Neural cell (in vitro differentiated cells): ENCODE results near the gene SLC9A5. TPM values are rescaled to one million over a fixed set of nuclear protein-coding genes. Genes with fewer than 3 reads are reported as not detected.
A peak's percentile ranks its signal among the peaks of the same experiment; 100 is the strongest.

Source experiments
- H2AFZ ChIP-seq: fragments of 200-600, 300-800 bp; sonication (generic), shearing (Covaris generic); 2 replicates; pipeline ENCODE4 v1.6.0; 2014; ENCODE audit warnings: low read depth, mild to moderate bottlenecking, antibody characterized with exemption, low read length, moderate library complexity
- H3F3A ChIP-seq: fragments of 200-600 bp; shearing (Covaris generic); 2 replicates; pipeline ENCODE4 v1.6.1; 2016; ENCODE audit warnings: mild to moderate bottlenecking, moderate library complexity, mixed read lengths, antibody characterized with exemption, low read length; ENCODE audit not compliant: insufficient read depth, poor library complexity, severe bottlenecking
- H3K27ac ChIP-seq: fragments of 200-600, 300-800 bp; sonication (generic), shearing (Covaris generic); 2 replicates; pipeline ENCODE4 v1.5.1; 2014; ENCODE audit warnings: mild to moderate bottlenecking, low read length, moderate library complexity
- H3K27me3 ChIP-seq: fragments of 300-800, 200-600 bp; sonication (generic), shearing (Covaris generic); 2 replicates; pipeline ENCODE4 v1.6.0; 2014; ENCODE audit warnings: mild to moderate bottlenecking, low read depth, low read length, moderate library complexity; ENCODE audit not compliant: insufficient read depth
- H3K36me3 ChIP-seq: fragments of 300-800, 200-600 bp; sonication (generic), shearing (Covaris generic); 2 replicates; pipeline ENCODE4 v1.5.1; 2014; ENCODE audit warnings: mild to moderate bottlenecking, antibody characterized with exemption, low read length, moderate library complexity; ENCODE audit not compliant: insufficient read depth
- H3K4me2 ChIP-seq: fragments of 300-800, 200-600 bp; sonication (generic), shearing (Covaris generic); 2 replicates; pipeline ENCODE4 v1.6.0; 2014; ENCODE audit warnings: mild to moderate bottlenecking, low read length
- H3K4me3 ChIP-seq: fragments of 300-800, 200-600 bp; sonication (generic), shearing (Covaris generic); 2 replicates; pipeline ENCODE4 v1.5.1; 2014; ENCODE audit warnings: mild to moderate bottlenecking, low read length, moderate library complexity
- H3K79me2 ChIP-seq: fragments of 200-600 bp; shearing (Covaris generic); replicated peaks from 2 replicates; pipeline ENCODE4 v1.6.0; 2014; ENCODE audit warnings: mild to moderate bottlenecking, low read length, moderate library complexity; ENCODE audit not compliant: insufficient read depth
- H3K9ac ChIP-seq: fragments of 300-800, 200-600 bp; sonication (generic), shearing (Covaris generic); 2 replicates; pipeline ENCODE4 v1.6.1; 2016; ENCODE audit warnings: mild to moderate bottlenecking, low read length, mixed read lengths
- H3K9me2 ChIP-seq: fragments of 200-600 bp; shearing (Covaris generic); 2 replicates; pipeline ENCODE4 v1.6.1; 2016; ENCODE audit warnings: mild to moderate bottlenecking, low read length, mixed read lengths; ENCODE audit not compliant: insufficient read depth
- H3K9me3 ChIP-seq: fragments of 200-600, 300-800 bp; sonication (generic), shearing (Covaris generic); 2 replicates; pipeline ENCODE4 v1.6.1; 2016; ENCODE audit warnings: mild to moderate bottlenecking, mixed run types, low read length, moderate library complexity, mixed read lengths
- H4K20me1 ChIP-seq: fragments of 200-600 bp; shearing (Covaris generic); 2 replicates; pipeline ENCODE4 v1.6.1; 2016; ENCODE audit warnings: mild to moderate bottlenecking, mixed run types; ENCODE audit not compliant: insufficient read depth
- EP300 ChIP-seq: fragments of 450-650 bp; conservative IDR thresholded peaks from 2 replicates; pipeline ENCODE4 v1.6.1; 2014; ENCODE audit warnings: antibody characterized with exemption, mild to moderate bottlenecking, moderate library complexity; ENCODE audit not compliant: poor library complexity, severe bottlenecking
- EZH2 ChIP-seq: fragments of 200-600, 300-800 bp; shearing (Covaris generic), sonication (generic); IDR thresholded peaks from 2 replicates; pipeline ENCODE4 v1.6.1; 2014; ENCODE audit warnings: antibody characterized with exemption, low read length, borderline replicate concordance, mild to moderate bottlenecking; ENCODE audit not compliant: insufficient read depth, poor library complexity, severe bottlenecking
- MXI1 ChIP-seq: fragments of 450-650 bp; conservative IDR thresholded peaks from 2 replicates; pipeline ENCODE4 v1.6.1; 2014; ENCODE audit warnings: antibody characterized with exemption, mild to moderate bottlenecking; ENCODE audit not compliant: poor library complexity, severe bottlenecking
- POLR2AphosphoS5 ChIP-seq: IDR thresholded peaks from 2 replicates; pipeline ENCODE4 v1.6.1; 2012
- RAD21 ChIP-seq: fragments of 450-650 bp; conservative IDR thresholded peaks from 2 replicates; pipeline ENCODE4 v1.6.1; 2014; ENCODE audit warnings: antibody characterized with exemption, mild to moderate bottlenecking, moderate library complexity
- REST ChIP-seq: IDR thresholded peaks from 2 replicates; pipeline ENCODE4 v1.6.1; 2012; ENCODE audit warnings: borderline replicate concordance
- SMC3 ChIP-seq: fragments of 450-650 bp; conservative IDR thresholded peaks from 2 replicates; pipeline ENCODE4 v1.6.1; 2014; ENCODE audit warnings: antibody characterized with exemption, mild to moderate bottlenecking, moderate library complexity; ENCODE audit not compliant: poor library complexity
- TAF1 ChIP-seq: IDR thresholded peaks from 2 replicates; pipeline ENCODE4 v1.6.1; 2012; ENCODE audit warnings: low read depth
- polyA minus RNA-seq: library from RNA; depleted of rRNA, polyadenylated mRNA; stranded (reverse); fragments of >200 nt; gene quantifications from 2 replicates; pipeline ENCODE4 v1.2.3, GENCODE V29; 2014
- polyA plus RNA-seq: library from polyadenylated mRNA; depleted of rRNA; stranded (reverse); fragments of >200 nt; gene quantifications from 2 replicates; pipeline ENCODE4 v1.2.3, GENCODE V29; 2014
- TF ChIP-seq, protein P1 (sequence below): fragments of 450-650 bp; IDR thresholded peaks from 2 replicates; pipeline ENCODE4 v1.5.1; 2014; ENCODE audit warnings: antibody characterized with exemption, mild to moderate bottlenecking, moderate library complexity; ENCODE audit not compliant: poor library complexity, severe bottlenecking

Gene SLC9A5, protein sequence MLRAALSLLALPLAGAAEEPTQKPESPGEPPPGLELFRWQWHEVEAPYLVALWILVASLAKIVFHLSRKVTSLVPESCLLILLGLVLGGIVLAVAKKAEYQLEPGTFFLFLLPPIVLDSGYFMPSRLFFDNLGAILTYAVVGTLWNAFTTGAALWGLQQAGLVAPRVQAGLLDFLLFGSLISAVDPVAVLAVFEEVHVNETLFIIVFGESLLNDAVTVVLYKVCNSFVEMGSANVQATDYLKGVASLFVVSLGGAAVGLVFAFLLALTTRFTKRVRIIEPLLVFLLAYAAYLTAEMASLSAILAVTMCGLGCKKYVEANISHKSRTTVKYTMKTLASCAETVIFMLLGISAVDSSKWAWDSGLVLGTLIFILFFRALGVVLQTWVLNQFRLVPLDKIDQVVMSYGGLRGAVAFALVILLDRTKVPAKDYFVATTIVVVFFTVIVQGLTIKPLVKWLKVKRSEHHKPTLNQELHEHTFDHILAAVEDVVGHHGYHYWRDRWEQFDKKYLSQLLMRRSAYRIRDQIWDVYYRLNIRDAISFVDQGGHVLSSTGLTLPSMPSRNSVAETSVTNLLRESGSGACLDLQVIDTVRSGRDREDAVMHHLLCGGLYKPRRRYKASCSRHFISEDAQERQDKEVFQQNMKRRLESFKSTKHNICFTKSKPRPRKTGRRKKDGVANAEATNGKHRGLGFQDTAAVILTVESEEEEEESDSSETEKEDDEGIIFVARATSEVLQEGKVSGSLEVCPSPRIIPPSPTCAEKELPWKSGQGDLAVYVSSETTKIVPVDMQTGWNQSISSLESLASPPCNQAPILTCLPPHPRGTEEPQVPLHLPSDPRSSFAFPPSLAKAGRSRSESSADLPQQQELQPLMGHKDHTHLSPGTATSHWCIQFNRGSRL
- polyA plus RNA-seq: 1.6 and 1.8 TPM in 2 replicates
- polyA minus RNA-seq: 0.73 and 0.93 TPM in 2 replicates

- peak within 1 kb of the TSS; percentile 59 for H3K9ac ChIP-seq
- peak within 1 kb of the TSS; percentile 45 for H2AFZ ChIP-seq
- no peaks in the 10 kb centered on the region for H3F3A ChIP-seq
- H3K4me3 ChIP-seq: peak within 1 kb of the TSS; percentile 70
- TF ChIP-seq, protein P1, sequence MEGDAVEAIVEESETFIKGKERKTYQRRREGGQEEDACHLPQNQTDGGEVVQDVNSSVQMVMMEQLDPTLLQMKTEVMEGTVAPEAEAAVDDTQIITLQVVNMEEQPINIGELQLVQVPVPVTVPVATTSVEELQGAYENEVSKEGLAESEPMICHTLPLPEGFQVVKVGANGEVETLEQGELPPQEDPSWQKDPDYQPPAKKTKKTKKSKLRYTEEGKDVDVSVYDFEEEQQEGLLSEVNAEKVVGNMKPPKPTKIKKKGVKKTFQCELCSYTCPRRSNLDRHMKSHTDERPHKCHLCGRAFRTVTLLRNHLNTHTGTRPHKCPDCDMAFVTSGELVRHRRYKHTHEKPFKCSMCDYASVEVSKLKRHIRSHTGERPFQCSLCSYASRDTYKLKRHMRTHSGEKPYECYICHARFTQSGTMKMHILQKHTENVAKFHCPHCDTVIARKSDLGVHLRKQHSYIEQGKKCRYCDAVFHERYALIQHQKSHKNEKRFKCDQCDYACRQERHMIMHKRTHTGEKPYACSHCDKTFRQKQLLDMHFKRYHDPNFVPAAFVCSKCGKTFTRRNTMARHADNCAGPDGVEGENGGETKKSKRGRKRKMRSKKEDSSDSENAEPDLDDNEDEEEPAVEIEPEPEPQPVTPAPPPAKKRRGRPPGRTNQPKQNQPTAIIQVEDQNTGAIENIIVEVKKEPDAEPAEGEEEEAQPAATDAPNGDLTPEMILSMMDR: peak; percentile 53
- TF ChIP-seq SMC3 (peak; percentile 16), MXI1 (peak; percentile 17), EP300 (no peak)
- no peaks in the 10 kb centered on the region for H3K9me3 ChIP-seq
- H4K20me1 ChIP-seq: no peaks in the 10 kb centered on the region
- no peaks in the 10 kb centered on the region for H3K79me2 ChIP-seq
- H3K9me2 ChIP-seq: no peaks in the 10 kb centered on the region
- no peak within 1 kb of the TSS for H3K27ac ChIP-seq
- peaks cover 49% of the 10 kb centered on the region for H3K27me3 ChIP-seq
- no peaks in the 10 kb centered on the region for H3K36me3 ChIP-seq
- H3K4me2 ChIP-seq: peak within 1 kb of the TSS; percentile 73
These were observed at the start of gene SLC9A5 for GRCh38 chr16:67248401-67249177. TSS of gene SLC9A5 (plus strand) at chr16:67248979. CDS start at chr16:67249015, 36 bp downstream.

DNA sequence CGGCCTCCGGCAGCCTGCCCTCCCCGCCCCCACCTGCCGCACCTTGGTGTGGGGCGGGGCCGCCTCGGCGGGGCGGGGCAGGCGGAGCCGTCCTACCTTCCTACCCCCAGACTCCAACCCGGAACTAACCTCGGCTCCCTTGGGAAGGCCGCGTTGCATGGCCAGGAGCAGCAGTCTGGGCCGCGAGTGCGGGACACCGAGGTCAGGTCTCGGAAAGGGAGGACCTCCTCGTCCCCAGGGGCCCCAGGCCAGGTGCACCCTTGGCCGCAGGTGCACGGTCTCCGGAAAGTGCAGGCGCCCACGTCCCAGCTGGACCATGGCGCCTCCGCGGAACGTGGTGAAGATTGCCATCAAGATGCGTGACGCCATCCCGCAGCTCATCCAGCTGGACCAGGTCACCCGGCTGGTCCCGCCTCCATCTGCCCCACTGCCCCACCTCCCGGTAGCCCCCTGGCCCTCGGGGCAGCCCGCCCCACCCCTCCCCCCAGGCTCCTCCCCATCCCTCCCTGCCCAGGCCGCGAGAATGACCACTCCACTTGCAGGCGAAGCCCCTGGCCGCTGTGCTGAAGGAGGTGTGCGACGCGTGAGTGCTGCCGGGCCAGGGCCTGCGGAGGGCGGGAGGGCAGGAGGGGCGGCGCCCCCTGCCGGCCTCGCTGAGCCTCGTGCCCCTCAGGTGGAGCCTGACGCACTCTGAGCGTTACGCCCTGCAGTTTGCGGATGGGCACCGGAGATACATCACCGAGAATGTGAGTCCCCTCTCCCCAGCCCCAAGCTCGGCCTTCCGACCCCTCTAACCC lies 49.6 kb upstream of the SLC9A5 start, which contains the start of gene ELMO3:
TSS of gene ELMO3 (plus strand) at position 121 of the 797 bp plus-strand sequence. CDS start at position 317, 196 bp downstream.
- Histone ChIP-seq H2AFZ (no peak within 1 kb of the TSS), H3K27ac (no peak within 1 kb of the TSS), H3K9me3 (no peaks in the 10 kb centered on the region), H3K4me2 (no peak within 1 kb of the TSS), H3F3A (no peaks in the 10 kb centered on the region), H3K4me3 (no peak within 1 kb of the TSS), H3K9me2 (no peaks in the 10 kb centered on the region), H3K9ac (no peak within 1 kb of the TSS), H3K27me3 (no peaks in the 10 kb centered on the region), H4K20me1 (no peaks in the 10 kb centered on the region), H3K79me2 (no peaks in the 10 kb centered on the region), H3K36me3 (no peaks in the 10 kb centered on the region)
- TF ChIP-seq MXI1 (no peak), TAF1 (no peak), POLR2AphosphoS5 (no peak), REST (no peak), SMC3 (no peak), RAD21 (no peak), EZH2 (no peak), EP300 (no peak)
- TF ChIP-seq, protein P1: no peak
